ENCODE data around the gene ZNF341.

The ZNF341 gene

DNA sequence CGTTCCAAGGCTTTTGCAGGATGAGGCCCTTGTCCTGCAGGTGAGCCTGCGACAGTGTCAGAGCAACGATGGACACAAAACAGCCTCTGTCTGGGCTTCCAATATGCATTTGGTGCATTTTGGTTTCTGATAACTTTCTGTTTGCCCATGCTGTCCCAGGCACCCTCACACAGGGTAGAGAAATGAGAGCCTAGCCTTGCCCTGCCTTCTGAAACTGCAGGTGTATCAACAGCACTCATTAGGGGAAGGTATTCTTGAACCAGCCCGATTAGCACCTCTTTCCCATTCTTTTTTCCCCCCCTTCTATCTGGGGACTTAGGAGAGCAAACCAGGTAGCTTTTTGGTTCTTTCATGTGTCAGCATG, 109.6 kb downstream of the ZNF341 start:
- Histone ChIP-seq H4K91ac (ENCODE audit: low read depth, low read length, poor library complexity) (no peak overlapping the region), H3K27ac (replicated peaks; ENCODE audit: low read length) (no peak overlapping the region), H3K36me3 (replicated peaks in 1 of 2; ENCODE audit: control insufficient read depth in 2 of 2, insufficient read depth in 2 of 2, low read length in 2 of 2) (no peaks in the 10 kb centered on the region), H2BK5ac (ENCODE audit: low read length) (no peak overlapping the region), H3K9me3 (replicated peaks in 1 of 2; ENCODE audit: control insufficient read depth in 2 of 2, insufficient read depth in 1 of 2, low read depth in 1 of 2, low read length in 2 of 2) (no peaks in the 10 kb centered on the region), H3K23ac (ENCODE audit: low read depth, low read length, poor library complexity) (no peak overlapping the region), H3K18ac (ENCODE audit: low read length) (no peak overlapping the region), H2AK5ac (ENCODE audit: low read depth, low read length) (no peak overlapping the region), H2BK12ac (ENCODE audit: low read length) (no peak overlapping the region), H2BK120ac (ENCODE audit: low read depth, low read length) (no peak overlapping the region), H3K4me3 (ENCODE audit: low read length in 2 of 2) (no peak overlapping the region), H3K14ac (ENCODE audit: low read length) (no peak overlapping the region), H3K4me1 (ENCODE audit: control insufficient read depth in 2 of 2, insufficient read depth in 1 of 2, low read depth in 1 of 2, low read length in 2 of 2) (no peaks in the 10 kb centered on the region), H3K27me3 (ENCODE audit: control insufficient read depth in 3 of 3, insufficient read depth in 3 of 3, low read depth in 1 of 3, low read length in 3 of 3) (no peaks in the 10 kb centered on the region), H3K9ac (ENCODE audit: low read depth, low read length, poor library complexity) (no peak overlapping the region), H2BK15ac (ENCODE audit: low read length) (no peak overlapping the region), H4K8ac (ENCODE audit: low read depth, low read length) (no peak overlapping the region), H3K4me2 (ENCODE audit: insufficient read depth, low read length, poor library complexity, severe bottlenecking) (no peak overlapping the region), H2AFZ (ENCODE audit: low read length) (no peak overlapping the region), H3K4ac (ENCODE audit: low read length) (no peak overlapping the region), H3K79me1 (ENCODE audit: low read depth, low read length) (peaks cover 7% of the 10 kb centered on the region)
- no peak for DNase-seq (ENCODE audit: low spot score)
- WGBS, 2 donors (ENCODE audit: extremely low coverage in 2 of 2, insufficient read length in 2 of 2, insufficient replicate concordance in 1 of 2) = no CpG with 5 or more reads among the region's 4 CpGs
